ENCODE measurements around the gene CCL4.

DNA sequence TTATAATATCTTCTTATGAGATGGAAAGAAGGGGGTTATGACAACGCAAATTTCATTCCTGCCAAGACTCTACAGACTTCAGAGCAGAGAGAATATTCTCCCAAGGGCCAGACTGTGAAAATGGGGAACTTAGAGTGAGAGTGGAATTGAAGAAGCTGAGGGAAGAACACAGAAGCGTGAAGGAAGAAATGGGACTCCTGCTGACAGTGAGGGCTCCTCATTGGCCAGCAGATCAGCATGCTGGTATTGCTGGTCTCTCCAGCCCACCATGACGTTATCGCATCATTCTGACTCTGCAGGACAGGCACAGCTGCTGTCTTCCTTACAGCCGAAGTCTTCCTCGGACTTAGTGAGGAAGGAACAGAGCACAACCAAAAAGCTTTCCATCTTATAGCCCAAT is 24.3 kb downstream of the CCL4 start:
- TF ChIP-seq L3MBTL2 (conservative IDR thresholded peaks at IDR 0.05) (no peak), SUZ12 (IDR thresholded peaks at IDR 0.05) (no peak), CTBP1 (IDR thresholded peaks at IDR 0.05; ENCODE audit: borderline replicate concordance) (no peak), FOXM1 (IDR thresholded peaks at IDR 0.05; ENCODE audit: borderline replicate concordance) (no peak), ZNF384 (IDR thresholded peaks at IDR 0.05) (no peak), FOXA1 (IDR thresholded peaks at IDR 0.05) (no peak), BHLHE40 (IDR thresholded peaks at IDR 0.05; ENCODE audit: borderline replicate concordance) (no peak), ELF4 (IDR thresholded peaks at IDR 0.05) (no peak), PKNOX1 (IDR thresholded peaks at IDR 0.05) (no peak)

All from HEK293T (cell line).